Gastroesophageal sphincter (tissue), 4 donors: ENCODE data around the gene RAI1. TPM values are rescaled to one million over a fixed set of nuclear protein-coding genes. Genes with fewer than 3 reads are reported as not detected.

ENCODE experiments used
- ATAC-seq: fragments of 150-250 bp; one replicate; pipeline ENCODE4 v1.9.1; 2016; ENCODE audit warnings: mild to moderate bottlenecking, moderate library complexity
- H3K27ac ChIP-seq, 4 donors: fragments of 200-600 bp; sonication (generic) in 3 of 4; 1 replicate in 3 of 4; 2 replicates in 1 of 4; pipeline ENCODE4 v1.5.1; 2016 to 2019
- H3K27me3 ChIP-seq: fragments of 200-600 bp; sonication (generic); one replicate; pipeline ENCODE4 v1.5.1; 2019
- H3K36me3 ChIP-seq, 2 donors: fragments of 200-600 bp; sonication (generic); one replicate each; pipeline ENCODE4 v1.5.1; 2019; ENCODE audit warnings: control low read depth in 1 of 2
- H3K4me1 ChIP-seq, 3 donors: fragments of 200-600 bp; sonication (generic); 1 replicate in 2 of 3; 2 replicates in 1 of 3; pipeline ENCODE4 v1.5.1; 2016 to 2019; ENCODE audit warnings: control low read depth in 2 of 3
- H3K4me3 ChIP-seq, 2 donors: fragments of 200-600 bp; sonication (generic); one replicate each; pipeline ENCODE4 v1.5.1; 2019; ENCODE audit warnings: mild to moderate bottlenecking in 1 of 2, moderate library complexity in 1 of 2
- H3K9me3 ChIP-seq, 3 donors: fragments of 200-600 bp; sonication (generic); one replicate each; pipeline ENCODE4 v1.5.1; 2017 to 2019; ENCODE audit warnings: control low read depth in 2 of 3
- EP300 ChIP-seq: sonication (generic); formaldehyde crosslinking; IDR thresholded peaks from one replicate; pipeline ENCODE4 v1.6.1; 2017; ENCODE audit warnings: antibody characterized with exemption, mild to moderate bottlenecking
- POLR2A ChIP-seq, 2 donors: fragments of 450-650 bp; IDR thresholded peaks; one replicate each; pipeline ENCODE4 v1.6.1; 2017; ENCODE audit warnings: antibody characterized with exemption in 2 of 2, mild to moderate bottlenecking in 2 of 2, moderate library complexity in 1 of 2
- POLR2AphosphoS5 ChIP-seq: sonication (generic); formaldehyde crosslinking; IDR thresholded peaks from one replicate; pipeline ENCODE4 v1.6.1; 2017; ENCODE audit warnings: antibody characterized with exemption
- WGBS, 2 donors: methylation state at CpG; one replicate each; pipeline ENCODE4 v1.1.5; 2018; ENCODE audit warnings: low coverage in 1 of 2; 5-methylcytosine and 5-hydroxymethylcytosine counted together
- total RNA-seq, 4 donors: library from RNA; depleted of rRNA; stranded (reverse); fragments of >200 nt; gene quantifications; one replicate each; pipeline ENCODE4 v1.1.0, GENCODE V29; 2016
- TF ChIP-seq, protein P1 (sequence below), 4 experiments: fragments of 200-600 bp in 2 of 4; fragments of 450-650 bp in 2 of 4; sonication (generic) in 1 of 4; IDR thresholded peaks; one replicate each; pipeline ENCODE4 v1.5.1; 2017 to 2019; ENCODE audit warnings: antibody characterized with exemption in 4 of 4, mild to moderate bottlenecking in 2 of 4, moderate library complexity in 2 of 4

RAI1 gene
- total RNA-seq, 4 donors from 2014 or later: 15.9 to 39.7 (median 28.3) TPM

DNA sequence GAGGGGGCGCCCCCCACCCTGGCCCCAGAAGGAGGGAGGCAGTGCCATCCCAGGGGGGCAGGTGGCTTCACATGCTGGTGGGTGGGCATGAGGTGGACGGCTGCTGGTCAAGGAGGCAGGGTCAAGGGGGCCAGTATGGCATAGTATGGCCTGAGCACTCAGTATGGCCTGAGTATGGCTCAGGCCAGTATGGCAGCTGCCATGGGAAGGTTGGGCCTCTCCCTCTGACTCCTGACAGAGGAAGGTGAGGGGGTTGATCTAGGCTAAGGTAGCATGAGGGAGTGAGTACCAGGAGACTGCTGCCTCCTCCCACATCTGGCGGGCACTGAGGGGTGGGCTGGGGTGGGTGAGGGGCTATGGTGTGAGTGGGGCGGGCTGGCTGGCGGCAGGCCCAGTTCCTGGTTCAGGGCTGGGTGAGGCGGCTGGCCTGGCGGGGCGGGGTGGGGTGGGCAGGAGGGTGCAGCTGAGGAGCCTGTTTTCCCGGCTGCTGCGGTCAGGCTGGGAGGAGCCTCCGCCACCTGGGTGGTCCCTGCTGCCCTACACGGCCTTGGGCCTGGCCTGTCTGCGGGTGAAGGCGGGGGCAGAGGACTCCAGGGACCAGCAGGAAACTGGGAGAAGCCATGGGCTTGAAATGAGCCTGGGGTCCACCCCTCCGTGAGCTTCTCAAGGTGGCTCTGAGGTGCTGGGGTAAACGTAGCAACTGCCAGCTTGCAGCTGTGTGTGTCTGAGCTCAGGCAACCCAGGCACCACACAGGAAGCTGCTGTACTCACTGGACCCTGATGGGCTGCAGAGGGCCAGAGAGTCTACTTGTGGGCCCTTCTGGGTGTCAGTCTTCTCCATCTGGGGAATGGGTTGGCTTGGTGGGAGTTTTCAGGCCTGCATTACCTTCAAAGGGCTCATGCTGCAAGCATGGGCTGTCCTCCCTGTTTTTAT lies 57.0 kb downstream of the RAI1 start:
- 40% methylated on average over 1 of the region's 16 CpGs; no CpG with 5 or more reads in 1 of the 2 donors for WGBS, 2 donors
- H3K27me3 ChIP-seq: no peaks in the 10 kb centered on the region
- ATAC-seq: peak; percentile 25
- no peak overlapping the region for H3K4me3 ChIP-seq
- TF ChIP-seq POLR2AphosphoS5: no peak
- TF ChIP-seq POLR2A (IDR thresholded peaks at IDR 0.05): no peak
- TF ChIP-seq, protein P1, sequence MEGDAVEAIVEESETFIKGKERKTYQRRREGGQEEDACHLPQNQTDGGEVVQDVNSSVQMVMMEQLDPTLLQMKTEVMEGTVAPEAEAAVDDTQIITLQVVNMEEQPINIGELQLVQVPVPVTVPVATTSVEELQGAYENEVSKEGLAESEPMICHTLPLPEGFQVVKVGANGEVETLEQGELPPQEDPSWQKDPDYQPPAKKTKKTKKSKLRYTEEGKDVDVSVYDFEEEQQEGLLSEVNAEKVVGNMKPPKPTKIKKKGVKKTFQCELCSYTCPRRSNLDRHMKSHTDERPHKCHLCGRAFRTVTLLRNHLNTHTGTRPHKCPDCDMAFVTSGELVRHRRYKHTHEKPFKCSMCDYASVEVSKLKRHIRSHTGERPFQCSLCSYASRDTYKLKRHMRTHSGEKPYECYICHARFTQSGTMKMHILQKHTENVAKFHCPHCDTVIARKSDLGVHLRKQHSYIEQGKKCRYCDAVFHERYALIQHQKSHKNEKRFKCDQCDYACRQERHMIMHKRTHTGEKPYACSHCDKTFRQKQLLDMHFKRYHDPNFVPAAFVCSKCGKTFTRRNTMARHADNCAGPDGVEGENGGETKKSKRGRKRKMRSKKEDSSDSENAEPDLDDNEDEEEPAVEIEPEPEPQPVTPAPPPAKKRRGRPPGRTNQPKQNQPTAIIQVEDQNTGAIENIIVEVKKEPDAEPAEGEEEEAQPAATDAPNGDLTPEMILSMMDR (IDR thresholded peaks at IDR 0.05): no peak
- no peak for TF ChIP-seq EP300
- H3K9me3 ChIP-seq: no peaks in the 10 kb centered on the region
- H3K27ac ChIP-seq: peak overlapping the region in 3 of 4 donors; percentile 72 to 82 (median 80)
- H3K36me3 ChIP-seq: no peaks in the 10 kb centered on the region
- peaks cover 3 to 82% (median 58%) of the 10 kb centered on the region in 3 donors for H3K4me1 ChIP-seq

DNA sequence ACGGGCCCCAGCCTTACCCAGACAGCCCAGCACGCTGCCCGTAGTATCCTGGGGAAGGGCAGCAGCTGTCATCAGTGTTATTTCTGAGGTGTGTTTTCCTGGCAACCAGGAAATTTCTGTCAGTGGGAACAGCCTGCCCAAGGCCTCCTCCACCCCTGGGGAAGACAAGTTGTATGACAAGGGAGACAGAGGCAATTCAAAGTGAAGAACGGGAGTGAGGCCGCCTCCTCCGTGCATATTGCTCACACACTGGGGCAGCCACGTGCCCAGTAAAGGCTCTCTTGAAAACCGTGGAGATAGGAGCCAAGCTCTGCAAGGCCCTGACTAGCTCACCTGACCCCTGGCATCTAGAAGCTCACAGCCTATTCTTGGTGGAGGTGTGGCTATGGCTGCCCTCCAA lies 57.6 kb downstream of the RAI1 start:
- no CpG with 5 or more reads among the region's 8 CpGs for WGBS, 2 donors

DNA sequence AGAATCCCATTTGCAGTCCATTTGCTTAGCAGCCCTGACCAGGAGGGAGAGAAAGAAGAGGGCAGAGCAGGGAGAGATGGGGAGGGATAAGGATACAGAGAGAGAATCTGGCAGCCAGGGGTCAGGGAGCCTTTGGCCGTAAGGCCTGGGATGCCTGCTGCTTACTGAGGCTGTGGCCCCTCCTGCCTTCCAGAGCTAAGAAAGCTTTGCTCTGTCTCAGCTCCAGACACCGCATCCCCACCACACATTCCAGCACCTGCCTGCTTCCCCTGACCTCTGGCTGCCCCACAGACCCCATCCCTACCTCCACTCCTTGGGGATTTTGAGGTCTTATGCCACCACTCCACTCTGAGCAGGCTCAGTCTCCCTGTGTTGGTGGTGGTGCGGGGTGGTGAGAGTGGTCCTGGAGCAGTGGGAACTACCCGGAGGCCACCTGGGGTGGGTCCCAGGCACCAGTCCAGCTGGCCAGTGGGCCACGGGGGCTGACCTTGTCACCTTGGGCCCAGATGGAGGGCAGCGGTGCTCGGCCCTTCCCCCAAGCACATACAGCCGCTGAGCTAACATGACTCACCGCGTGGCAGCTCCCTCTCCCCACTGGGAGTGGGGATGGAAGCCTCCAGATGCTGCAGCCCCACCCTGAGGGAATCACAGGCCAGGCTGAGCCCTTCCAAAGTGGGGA lies 58.3 kb downstream of the RAI1 start:
- H3K9me3 ChIP-seq: no peaks in the 10 kb centered on the region
- peak overlapping the region; percentile 8 to 82 (median 76) for H3K27ac ChIP-seq
- no peaks in the 10 kb centered on the region for H3K27me3 ChIP-seq
- peak; percentile 71 for ATAC-seq
- no peaks in the 10 kb centered on the region for H3K36me3 ChIP-seq
- no peak for TF ChIP-seq EP300
- TF ChIP-seq, protein P1 (IDR thresholded peaks at IDR 0.05): no peak
- no peak for TF ChIP-seq POLR2A (IDR thresholded peaks at IDR 0.05)
- TF ChIP-seq POLR2AphosphoS5: no peak
- H3K4me1 ChIP-seq: peaks cover 3 to 72% (median 58%) of the 10 kb centered on the region in 3 donors
- H3K4me3 ChIP-seq: no peak overlapping the region
- WGBS, 2 donors: 33 to 71% methylated on average over 1 of the region's 10 CpGs

More for the DNA sequence above, 57.6 kb downstream of the RAI1 start:
- Histone ChIP-seq H3K9me3 (no peaks in the 10 kb centered on the region), H3K27me3 (no peaks in the 10 kb centered on the region), H3K4me3 (no peak overlapping the region), H3K4me1 (peaks cover 3 to 78% (median 58%) of the 10 kb centered on the region in 3 donors), H3K36me3 (no peaks in the 10 kb centered on the region), H3K27ac (peak overlapping the region; percentile 4 to 82 (median 76))
- TF ChIP-seq POLR2A (IDR thresholded peaks at IDR 0.05) (no peak), POLR2AphosphoS5 (no peak), EP300 (no peak)
- TF ChIP-seq, protein P1 (IDR thresholded peaks at IDR 0.05): no peak
- peak; percentile 13 for ATAC-seq

DNA sequence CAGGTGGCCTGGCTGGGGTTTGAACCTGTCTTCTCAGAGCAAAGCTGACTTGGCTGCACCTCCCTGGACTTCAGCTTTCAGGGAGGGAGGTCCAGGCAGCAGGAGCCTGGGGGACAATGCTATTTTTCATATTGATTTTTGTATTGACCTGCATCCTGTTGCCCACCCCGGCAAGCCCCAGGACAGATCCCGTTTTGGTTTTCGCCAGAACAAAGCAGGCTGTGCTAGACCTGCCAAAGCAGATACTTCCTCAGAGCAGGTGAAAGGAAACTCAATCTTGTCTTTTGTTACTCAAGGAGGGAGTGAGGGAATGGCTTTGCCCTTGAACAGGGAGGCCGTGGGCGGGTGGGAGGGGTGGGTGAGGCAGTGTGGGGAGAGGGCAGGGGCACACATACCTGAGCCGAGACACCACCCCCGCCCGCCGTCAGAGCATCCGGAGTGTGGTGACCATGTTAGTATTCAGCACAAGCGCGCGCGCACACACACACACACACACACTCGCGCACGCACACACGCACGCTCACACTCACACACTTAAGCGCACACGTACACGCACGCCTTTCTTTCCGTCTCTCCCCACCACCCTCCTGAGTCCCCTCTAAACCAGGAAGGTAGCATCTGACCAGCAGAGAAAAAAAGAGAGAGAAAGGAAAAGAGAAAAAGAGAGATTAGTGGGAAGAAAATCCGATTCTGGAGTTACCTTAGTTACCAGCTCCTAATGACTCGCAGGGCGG lies 59.5 kb downstream of the RAI1 start:
- TF ChIP-seq EP300 (no peak), POLR2AphosphoS5 (no peak), POLR2A (IDR thresholded peaks at IDR 0.05) (no peak)
- TF ChIP-seq, protein P1 (IDR thresholded peaks at IDR 0.05): no peak
- H3K27me3 ChIP-seq: no peaks in the 10 kb centered on the region
- no peak for ATAC-seq
- peaks cover 3 to 74% (median 58%) of the 10 kb centered on the region in 3 donors for H3K4me1 ChIP-seq
- H3K36me3 ChIP-seq: no peaks in the 10 kb centered on the region
- peak overlapping the region in 1 of 2 donors; percentile 5 for H3K4me3 ChIP-seq
- 53 to 80% methylated on average over 1 to 7 of the region's 27 CpGs for WGBS, 2 donors
- H3K27ac ChIP-seq: peak overlapping the region; percentile 30 to 82 (median 76)
- H3K9me3 ChIP-seq: no peaks in the 10 kb centered on the region
